A673 (cell line): ENCODE results near the gene FOXI1. TPM values are rescaled to one million over a fixed set of nuclear protein-coding genes. Genes with fewer than 3 reads are reported as not detected.

Experiments
- BruUV-seq: library from RNA; stranded (reverse); fragments of 400-500 nt; replicated peaks from 2 replicates; lab custom pipeline; 2021; lab: Mats Ljungman, UMichigan
- CTCF ChIA-PET: fragments of 300-600 bp; sonication (Branson Sonifier 250); formaldehyde crosslinking; loops from one replicate; lab custom pipeline; 2022; ENCODE audit warnings: antibody characterized with exemption; lab: Charles Lee
- POLR2A ChIA-PET: fragments of 300-600 bp; sonication (Branson Sonifier 250); formaldehyde crosslinking; loops from one replicate; lab custom pipeline; 2022; ENCODE audit warnings: antibody characterized with exemption; ENCODE audit not compliant: low non-redundant PET; lab: Charles Lee
- DNase-seq: peaks from one replicate; pipeline ENCODE4 v3.0.0-alpha.2; 2015; ENCODE audit warnings: low spot score
- H3K27ac ChIP-seq: fragments of 200-600 bp; sonication (generic); 2 replicates; pipeline ENCODE4 v1.5.1; 2016; ENCODE audit warnings: mixed run types, low read depth, mild to moderate bottlenecking, mixed read lengths, antibody characterized with exemption, low read length; ENCODE audit not compliant: poor library complexity, severe bottlenecking
- H3K27me3 ChIP-seq: fragments of 200-600 bp; sonication (generic); replicated peaks from 2 replicates; pipeline ENCODE4 v1.6.1; 2017; ENCODE audit warnings: mixed run types, low read depth, mild to moderate bottlenecking, mixed read lengths, antibody characterized with exemption, low read length; ENCODE audit not compliant: insufficient read depth, poor library complexity
- H3K36me3 ChIP-seq: fragments of 200-600 bp; sonication (generic); 2 replicates; pipeline ENCODE4 v1.6.1; 2016; ENCODE audit warnings: mixed run types, mild to moderate bottlenecking, mixed read lengths, antibody characterized with exemption, low read length; ENCODE audit not compliant: insufficient read depth, poor library complexity, severe bottlenecking
- H3K4me1 ChIP-seq: fragments of 200-600 bp; sonication (generic); 2 replicates; pipeline ENCODE4 v1.6.1; 2017; ENCODE audit warnings: mixed run types, mild to moderate bottlenecking, mixed read lengths, antibody characterized with exemption, low read length; ENCODE audit not compliant: insufficient read depth, poor library complexity, severe bottlenecking
- H3K4me3 ChIP-seq: fragments of 200-600 bp; sonication (generic); 2 replicates; pipeline ENCODE4 v1.5.1; 2016; ENCODE audit warnings: low read depth, mixed run types, mild to moderate bottlenecking, mixed read lengths, low read length; ENCODE audit not compliant: poor library complexity, severe bottlenecking
- H3K9me3 ChIP-seq: fragments of 200-600 bp; sonication (generic); 2 replicates; pipeline ENCODE4 v1.6.1; 2016; ENCODE audit warnings: mixed run types, low read depth, mild to moderate bottlenecking, mixed read lengths, antibody characterized with exemption, low read length; ENCODE audit not compliant: poor library complexity, severe bottlenecking
- CTCF ChIP-seq: fragments of 300-800, 200-600 bp; sonication (generic); conservative IDR thresholded peaks from 2 replicates; pipeline ENCODE4 v1.5.1; 2017; ENCODE audit warnings: low read depth, mild to moderate bottlenecking, antibody characterized with exemption, low read length, moderate library complexity, mixed read lengths
- EZH2 ChIP-seq: fragments of 200-600 bp; sonication (generic); IDR thresholded peaks from 2 replicates; pipeline ENCODE4 v1.6.1; 2017; ENCODE audit warnings: borderline replicate concordance, low read depth, mild to moderate bottlenecking, mixed read lengths, antibody characterized with exemption, low read length; ENCODE audit not compliant: poor library complexity, severe bottlenecking
- intact Hi-C: fragments of 100-400 bp; cut with micrococcal nuclease; formaldehyde crosslinking; loops from one replicate; pipeline ENCODE4 v1.10.0; 2022; ENCODE audit not compliant: unreplicated experiment
- total RNA-seq: library from RNA; stranded (reverse); gene quantifications from 2 replicates; pipeline ENCODE4 v1.2.3, GENCODE V29; 2021

Gene FOXI1
- total RNA-seq, 1 experiment from 2014 or later, result not detected

DNA sequence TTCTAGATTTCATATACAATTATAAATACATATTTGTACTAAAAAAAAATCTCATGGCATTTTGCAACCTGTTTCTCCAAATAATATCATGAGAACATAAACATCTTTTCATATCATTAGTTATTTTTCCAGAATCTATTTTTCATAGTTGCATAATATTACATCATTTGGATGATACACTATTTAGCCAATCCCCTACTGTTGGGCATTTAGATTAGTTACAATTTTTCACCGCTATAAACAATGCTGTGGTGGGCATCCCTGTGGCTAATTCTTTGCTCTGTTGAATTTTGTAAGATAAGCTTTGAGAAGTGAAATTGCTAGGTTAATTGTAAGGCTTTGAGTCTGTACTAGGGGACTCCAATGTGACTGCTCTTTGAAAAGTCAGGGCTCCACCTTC lies 2.2 kb upstream of the FOXI1 start:
- intact Hi-C loops, result loop anchor here (5.0 kb wide), 3 partner anchors 324 to 529 kb away; no protein-coding TSS in a partner anchor
- no peak for TF ChIP-seq CTCF
- no peak for TF ChIP-seq EZH2
- Histone ChIP-seq H3K27ac (no peak overlapping the region), H3K36me3 (no peaks in the 10 kb centered on the region), H3K27me3 (no peaks in the 10 kb centered on the region), H3K4me1 (no peaks in the 10 kb centered on the region), H3K9me3 (no peaks in the 10 kb centered on the region), H3K4me3 (no peak overlapping the region)
- BruUV-seq, result no TSS peak
- POLR2A ChIA-PET, result no interaction called here
- CTCF ChIA-PET, result no interaction called here
- DNase-seq, result no peak

DNA sequence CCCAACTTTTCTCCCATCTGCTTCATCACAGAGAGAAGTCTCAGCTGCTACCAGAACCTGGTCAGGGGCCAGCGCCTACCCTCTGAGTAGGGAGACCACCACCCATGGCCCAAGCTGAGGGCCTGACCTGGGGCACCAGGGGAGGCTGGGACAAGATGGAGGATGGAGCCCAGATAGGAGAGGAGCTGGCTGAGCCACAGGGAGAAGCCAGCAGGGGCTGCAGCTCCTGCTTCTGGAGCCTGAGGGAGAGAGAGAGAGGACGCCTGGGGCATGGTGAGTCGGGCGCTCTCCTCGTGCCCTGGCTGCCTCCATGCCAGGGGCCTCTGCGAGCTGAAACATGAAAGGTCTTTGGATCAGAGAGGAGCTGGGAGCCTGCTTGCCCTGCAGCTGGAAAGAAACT lies 1.4 kb upstream of the FOXI1 start:
- no TSS peak for BruUV-seq
- Histone ChIP-seq H3K36me3 (no peaks in the 10 kb centered on the region), H3K27ac (no peak overlapping the region), H3K9me3 (no peaks in the 10 kb centered on the region), H3K27me3 (no peaks in the 10 kb centered on the region), H3K4me1 (no peaks in the 10 kb centered on the region), H3K4me3 (no peak overlapping the region)
- ChIA-PET POLR2A (no interaction called here), CTCF (no interaction called here)
- intact Hi-C loops, result loop anchor here (5.0 kb wide), 3 partner anchors 323 to 528 kb away; no protein-coding TSS in a partner anchor
- DNase-seq, result no peak
- TF ChIP-seq CTCF (no peak), EZH2 (no peak)

- BruUV-seq, result no TSS peak
Measured at GRCh38 chr5:170104710-170105109, 987 bp upstream of the FOXI1 start.

More at GRCh38 chr5:170104710-170105109, 987 bp upstream of the FOXI1 start:
- DNase-seq, result no peak
- intact Hi-C loops, result loop anchor here (5.0 kb wide), 3 partner anchors 323 to 528 kb away; no protein-coding TSS in a partner anchor
- Histone ChIP-seq H3K4me3 (no peak overlapping the region), H3K9me3 (no peaks in the 10 kb centered on the region), H3K27ac (no peak overlapping the region), H3K36me3 (no peaks in the 10 kb centered on the region), H3K27me3 (no peaks in the 10 kb centered on the region), H3K4me1 (no peaks in the 10 kb centered on the region)
- POLR2A ChIA-PET, result no interaction called here
- TF ChIP-seq CTCF (no peak), EZH2 (no peak)
- CTCF ChIA-PET, result no interaction called here
